Mesenchymal stem cell (in vitro differentiated cells and primary cell): ENCODE results near the gene IFI27L1.

Source experiments
- DNase-seq: peaks from one replicate; pipeline ENCODE4 v3.0.0-alpha.2; 2013
- H2AFZ ChIP-seq: one replicate; pipeline ENCODE4 v1.6.1; 2013; ENCODE audit warnings: low read depth, mild to moderate bottlenecking, control low read depth, inconsistent platforms, low read length, moderate library complexity
- H2AK5ac ChIP-seq: 2 replicates; pipeline ENCODE4 v1.6.1; 2013; ENCODE audit warnings: low read length, moderate library complexity, mild to moderate bottlenecking, inconsistent platforms; ENCODE audit not compliant: severe bottlenecking
- H2BK120ac ChIP-seq: one replicate; pipeline ENCODE4 v1.6.1; 2013; ENCODE audit warnings: low read depth, mild to moderate bottlenecking, inconsistent platforms, low read length, moderate library complexity
- H2BK12ac ChIP-seq, 2 experiments: one replicate each; pipeline ENCODE4 v1.6.1; 2013; ENCODE audit warnings: inconsistent platforms in 2 of 2, low read length in 2 of 2, mild to moderate bottlenecking in 2 of 2, moderate library complexity in 2 of 2, control low read depth in 1 of 2
- H2BK15ac ChIP-seq: one replicate; pipeline ENCODE4 v1.6.1; 2013; ENCODE audit warnings: mild to moderate bottlenecking, low read depth, inconsistent platforms; ENCODE audit not compliant: poor library complexity, severe bottlenecking
- H2BK5ac ChIP-seq: 2 replicates; pipeline ENCODE4 v1.6.1; 2013; ENCODE audit warnings: low read depth, mild to moderate bottlenecking, low read length, control low read depth, inconsistent platforms; ENCODE audit not compliant: poor library complexity, severe bottlenecking
- H3K14ac ChIP-seq, 2 experiments: one replicate each; pipeline ENCODE4 v1.6.1; 2013; ENCODE audit warnings: inconsistent platforms in 2 of 2, low read length in 2 of 2, control low read depth in 1 of 2, mild to moderate bottlenecking in 1 of 2, moderate library complexity in 1 of 2
- H3K18ac ChIP-seq, 2 experiments: one replicate each; pipeline ENCODE4 v1.6.1; 2013; ENCODE audit warnings: inconsistent platforms in 2 of 2, low read length in 2 of 2, control low read depth in 1 of 2, low read depth in 1 of 2, mild to moderate bottlenecking in 1 of 2
- H3K23ac ChIP-seq, 2 experiments: one replicate each; pipeline ENCODE4 v1.6.1; 2013; ENCODE audit warnings: inconsistent platforms in 2 of 2, low read length in 2 of 2, mild to moderate bottlenecking in 2 of 2, moderate library complexity in 2 of 2, control low read depth in 1 of 2
- H3K27ac ChIP-seq: 2 replicates; pipeline ENCODE4 v1.5.1; 2013; ENCODE audit warnings: mild to moderate bottlenecking, moderate library complexity, low read length, control low read depth, inconsistent platforms; ENCODE audit not compliant: poor library complexity, severe bottlenecking
- H3K27me3 ChIP-seq, 2 experiments: 2 replicates each; pipeline versions ENCODE4 v1.6.1 to v1.7.0; 2013; ENCODE audit warnings: low read length in 2 of 2, mild to moderate bottlenecking in 2 of 2, moderate library complexity in 2 of 2, control low read depth in 1 of 2, inconsistent platforms in 1 of 2; ENCODE audit not compliant: control insufficient read depth in 1 of 2, insufficient read depth in 1 of 2
- H3K36me3 ChIP-seq, 2 experiments: 2 replicates each; pipeline versions ENCODE4 v1.6.1 to v1.7.0; 2013; ENCODE audit warnings: low read length in 2 of 2, control low read depth in 1 of 2, inconsistent platforms in 1 of 2, low read depth in 1 of 2, mild to moderate bottlenecking in 1 of 2; ENCODE audit not compliant: insufficient read depth in 2 of 2, control insufficient read depth in 1 of 2
- H3K4ac ChIP-seq, 2 experiments: one replicate each; pipeline ENCODE4 v1.6.1; 2013; ENCODE audit warnings: inconsistent platforms in 2 of 2, low read length in 2 of 2, mild to moderate bottlenecking in 2 of 2, moderate library complexity in 2 of 2, control low read depth in 1 of 2, low read depth in 1 of 2
- H3K4me1 ChIP-seq: 2 replicates; pipeline ENCODE4 v1.6.1; 2013; ENCODE audit warnings: low read depth, low read length, control low read depth; ENCODE audit not compliant: control insufficient read depth, insufficient read depth
- H3K4me2 ChIP-seq: 2 replicates; pipeline ENCODE4 v1.6.1; 2013; ENCODE audit warnings: low read length, mild to moderate bottlenecking, inconsistent platforms; ENCODE audit not compliant: poor library complexity, severe bottlenecking
- H3K4me3 ChIP-seq, 2 experiments: 2 replicates each; pipeline versions ENCODE4 v1.5.1 to v1.7.0; 2013; ENCODE audit warnings: low read length in 2 of 2, mild to moderate bottlenecking in 2 of 2, control low read depth in 1 of 2, low read depth in 1 of 2; ENCODE audit not compliant: insufficient read depth in 1 of 2
- H3K79me1 ChIP-seq: replicated peaks from 2 replicates; pipeline ENCODE4 v1.6.1; 2013; ENCODE audit warnings: mild to moderate bottlenecking, control low read depth, low read length, inconsistent platforms; ENCODE audit not compliant: poor library complexity, severe bottlenecking
- H3K9ac ChIP-seq: 2 replicates; pipeline ENCODE4 v1.7.0; 2013; ENCODE audit warnings: mild to moderate bottlenecking, low read length, moderate library complexity
- H3K9me3 ChIP-seq: 2 replicates; pipeline ENCODE4 v1.7.0; 2013; ENCODE audit warnings: mild to moderate bottlenecking, low read length; ENCODE audit not compliant: control insufficient read depth
- H4K8ac ChIP-seq: one replicate; pipeline ENCODE4 v1.6.1; 2013; ENCODE audit warnings: inconsistent platforms, mild to moderate bottlenecking, low read length, moderate library complexity
- H4K91ac ChIP-seq: one replicate; pipeline ENCODE4 v1.6.1; 2013; ENCODE audit warnings: mild to moderate bottlenecking, low read length, inconsistent platforms
- WGBS: methylation state at CpG from one replicate; pipeline ENCODE4 v1.1.7; 2013; ENCODE audit warnings: mixed read lengths; 5-methylcytosine and 5-hydroxymethylcytosine counted together

Gene IFI27L1

DNA sequence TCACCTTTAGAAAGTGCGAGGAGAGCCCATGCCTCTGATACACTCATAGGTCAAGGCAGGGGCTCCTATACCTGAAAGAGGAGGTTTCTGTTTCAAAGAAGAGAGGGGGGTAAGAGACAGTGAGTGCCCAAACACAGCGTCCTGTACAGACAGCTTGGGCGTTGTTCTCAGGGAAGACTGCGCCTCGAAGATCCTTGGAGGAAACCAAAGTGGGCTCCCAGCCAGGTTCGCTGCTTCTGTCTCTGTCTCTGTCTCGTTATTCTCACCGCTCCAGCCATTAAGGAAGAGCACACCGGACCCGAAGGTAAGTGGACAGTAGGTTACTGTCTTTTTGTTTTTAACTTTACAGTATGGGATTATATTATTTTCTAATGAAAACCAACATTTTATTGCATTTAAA is 23.6 kb downstream of the IFI27L1 start:
- H3K9ac ChIP-seq = no peak overlapping the region
- H4K91ac ChIP-seq = no peak overlapping the region
- H3K27ac ChIP-seq = no peak overlapping the region
- no peak overlapping the region for H3K4ac ChIP-seq
- no peaks in the 10 kb centered on the region for H3K27me3 ChIP-seq
- no peak overlapping the region for H4K8ac ChIP-seq
- peaks cover 6% of the 10 kb centered on the region for H3K4me1 ChIP-seq
- no peak overlapping the region for H3K4me3 ChIP-seq
- WGBS = 97% methylated on average over 6 of the region's 10 CpGs
- H2BK15ac ChIP-seq = no peak overlapping the region
- H3K4me2 ChIP-seq = no peak overlapping the region
- no peak overlapping the region for H2BK12ac ChIP-seq
- no peak overlapping the region for H2AFZ ChIP-seq
- no peak overlapping the region for H3K23ac ChIP-seq
- H2AK5ac ChIP-seq = no peak overlapping the region
- no peak overlapping the region for H2BK120ac ChIP-seq
- H3K14ac ChIP-seq = no peak overlapping the region
- no peak overlapping the region for H3K18ac ChIP-seq
- DNase-seq = no peak
- no peaks in the 10 kb centered on the region for H3K9me3 ChIP-seq
- no peaks in the 10 kb centered on the region for H3K79me1 ChIP-seq
- H3K36me3 ChIP-seq = peaks cover 10 to 11% of the 10 kb centered on the region in 2 experiments
- no peak overlapping the region for H2BK5ac ChIP-seq

DNA sequence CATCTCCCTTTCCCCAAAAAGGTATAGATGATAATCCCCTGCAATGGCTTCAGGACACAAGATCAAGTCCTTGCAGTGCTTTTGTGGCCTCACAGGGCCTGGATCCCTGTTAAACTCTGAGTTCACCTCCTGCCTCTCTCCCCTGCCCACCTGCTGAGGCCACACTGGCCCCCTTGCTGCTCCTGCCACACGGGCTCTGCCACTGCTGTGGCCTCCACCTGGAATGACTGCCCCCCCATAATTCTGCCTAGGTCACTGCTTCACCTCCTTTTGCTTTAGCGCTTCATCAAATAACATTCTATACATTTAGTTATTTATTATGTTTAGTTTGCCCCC is 28.8 kb downstream of the IFI27L1 start:
- no peak overlapping the region for H3K23ac ChIP-seq
- no peak overlapping the region for H3K18ac ChIP-seq
- no peaks in the 10 kb centered on the region for H3K9me3 ChIP-seq
- peak overlapping the region; percentile 90 for H3K9ac ChIP-seq
- no peak overlapping the region for H2BK5ac ChIP-seq
- no peak overlapping the region for H2AFZ ChIP-seq
- no peak overlapping the region for H2BK15ac ChIP-seq
- H4K91ac ChIP-seq = no peak overlapping the region
- WGBS = 33% methylated on average over 1 of the region's 2 CpGs
- H2BK12ac ChIP-seq = no peak overlapping the region
- no peaks in the 10 kb centered on the region for H3K4me1 ChIP-seq
- H2BK120ac ChIP-seq = no peak overlapping the region
- no peak for DNase-seq
- H3K36me3 ChIP-seq = peaks cover 0 to 3% of the 10 kb centered on the region in 2 experiments
- H2AK5ac ChIP-seq = no peak overlapping the region
- peaks cover 0 to 9% of the 10 kb centered on the region in 2 experiments for H3K27me3 ChIP-seq
- H3K4me3 ChIP-seq = peak overlapping the region in 1 of 2 experiments; percentile 78
- H3K14ac ChIP-seq = no peak overlapping the region
- H3K4me2 ChIP-seq = no peak overlapping the region
- H3K79me1 ChIP-seq = no peaks in the 10 kb centered on the region
- H3K4ac ChIP-seq = no peak overlapping the region
- H4K8ac ChIP-seq = no peak overlapping the region
- H3K27ac ChIP-seq = no peak overlapping the region

- Histone ChIP-seq H2AK5ac (no peak within 1 kb of the TSS), H3K18ac (no peak within 1 kb of the TSS), H3K9ac (peak within 1 kb of the TSS; percentile 90), H2AFZ (no peak within 1 kb of the TSS), H3K27me3 (peaks cover under 1 to 16% of the 10 kb centered on the region in 2 experiments), H3K79me1 (no peaks in the 10 kb centered on the region), H3K27ac (no peak within 1 kb of the TSS), H3K14ac (no peak within 1 kb of the TSS), H3K23ac (no peak within 1 kb of the TSS), H3K4me2 (no peak within 1 kb of the TSS), H3K4me3 (peak within 1 kb of the TSS in 1 of 2 experiments; percentile 78), H3K36me3 (peaks cover 0 to 3% of the 10 kb centered on the region in 2 experiments), H4K8ac (no peak within 1 kb of the TSS), H2BK5ac (no peak within 1 kb of the TSS), H3K4ac (no peak within 1 kb of the TSS), H2BK15ac (no peak within 1 kb of the TSS), H4K91ac (no peak within 1 kb of the TSS), H2BK120ac (no peak within 1 kb of the TSS), H2BK12ac (no peak within 1 kb of the TSS), H3K4me1 (no peaks in the 10 kb centered on the region), H3K9me3 (no peaks in the 10 kb centered on the region)
- DNase-seq = no peak
- 90% methylated on average over 14 of the region's 14 CpGs for WGBS
These were observed 29.6 kb downstream of the IFI27L1 start, which contains the start of gene IFI27 for GRCh38 chr14:94110552-94111181. TSS of gene IFI27 (plus strand) at chr14:94110736.

DNA sequence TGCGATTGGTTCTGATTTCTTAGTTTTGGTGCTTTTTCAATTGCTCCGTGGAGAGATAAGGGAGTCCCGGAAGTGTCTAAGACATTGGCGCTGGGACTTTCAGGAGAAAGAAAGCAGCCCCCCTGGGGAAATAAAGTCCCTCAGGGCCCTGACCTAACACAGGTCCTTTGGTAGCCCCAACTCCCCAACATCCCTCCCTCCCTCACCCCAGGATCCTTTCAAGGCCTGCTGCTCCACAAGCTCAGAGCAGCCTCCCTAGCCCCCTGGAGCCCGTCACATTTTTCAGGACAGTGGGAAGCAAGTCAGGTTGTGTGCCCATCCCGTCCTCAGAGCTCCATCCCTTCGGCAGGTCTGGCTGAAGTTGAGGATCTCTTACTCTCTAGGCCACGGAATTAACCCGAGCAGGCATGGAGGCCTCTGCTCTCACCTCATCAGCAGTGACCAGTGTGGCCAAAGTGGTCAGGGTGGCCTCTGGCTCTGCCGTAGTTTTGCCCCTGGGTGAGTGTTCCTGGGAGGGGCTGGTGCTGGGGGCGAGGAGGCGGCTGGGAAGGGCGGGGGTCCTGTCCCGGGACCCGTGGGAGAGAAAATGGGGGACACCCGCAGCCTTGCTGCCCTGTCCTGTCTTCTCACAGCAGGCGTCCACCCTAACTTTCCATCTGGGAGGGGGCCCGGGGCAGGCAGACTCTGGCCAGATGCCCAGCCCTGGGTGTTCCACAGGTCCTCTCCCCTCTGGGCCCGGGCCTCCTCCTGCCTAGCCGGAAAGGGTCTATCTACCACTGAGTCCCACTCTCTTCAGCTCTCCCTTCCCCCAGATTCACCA is 30.4 kb downstream of the IFI27L1 start:
- H3K23ac ChIP-seq = no peak overlapping the region
- H3K4me3 ChIP-seq = peak overlapping the region in 1 of 2 experiments; percentile 78
- H3K4ac ChIP-seq = no peak overlapping the region
- peaks cover 0 to 3% of the 10 kb centered on the region in 2 experiments for H3K36me3 ChIP-seq
- no peak overlapping the region for H4K8ac ChIP-seq
- no peak overlapping the region for H3K4me2 ChIP-seq
- WGBS = 93% methylated on average over 20 of the region's 20 CpGs
- no peak overlapping the region for H2BK120ac ChIP-seq
- H4K91ac ChIP-seq = no peak overlapping the region
- H2BK15ac ChIP-seq = no peak overlapping the region
- no peaks in the 10 kb centered on the region for H3K79me1 ChIP-seq
- H2AFZ ChIP-seq = no peak overlapping the region
- no peaks in the 10 kb centered on the region for H3K4me1 ChIP-seq
- H2BK12ac ChIP-seq = no peak overlapping the region
- H2BK5ac ChIP-seq = no peak overlapping the region
- H3K27ac ChIP-seq = no peak overlapping the region
- no peak overlapping the region for H3K14ac ChIP-seq
- H3K9me3 ChIP-seq = no peaks in the 10 kb centered on the region
- H3K9ac ChIP-seq = peak overlapping the region; percentile 90
- no peak for DNase-seq
- H3K18ac ChIP-seq = no peak overlapping the region
- no peak overlapping the region for H2AK5ac ChIP-seq
- peaks cover 5 to 24% of the 10 kb centered on the region in 2 experiments for H3K27me3 ChIP-seq
